Keratinocyte (primary cell): ENCODE data around the gene HOXB7.

Experiments
- CTCF ChIP-seq, 3 experiments: IDR thresholded peaks in 1 of 3; conservative IDR thresholded peaks in 1 of 3; optimal IDR thresholded peaks in 1 of 3; 2 replicates in 2 of 3; 3 replicates in 1 of 3; pipeline versions ENCODE3 to v1.5.1; 2011; ENCODE audit warnings: low read length in 3 of 3, mild to moderate bottlenecking in 3 of 3, moderate library complexity in 2 of 3, control low read depth in 1 of 3, inconsistent platforms in 1 of 3; ENCODE audit not compliant: insufficient read depth in 2 of 3; ENCODE audit errors: extremely low read depth in 1 of 3
- EZH2 ChIP-seq: IDR thresholded peaks from one replicate; pipeline ENCODE4 v1.6.1; 2012; ENCODE audit warnings: inconsistent platforms, mild to moderate bottlenecking, low read length, moderate library complexity

DNA sequence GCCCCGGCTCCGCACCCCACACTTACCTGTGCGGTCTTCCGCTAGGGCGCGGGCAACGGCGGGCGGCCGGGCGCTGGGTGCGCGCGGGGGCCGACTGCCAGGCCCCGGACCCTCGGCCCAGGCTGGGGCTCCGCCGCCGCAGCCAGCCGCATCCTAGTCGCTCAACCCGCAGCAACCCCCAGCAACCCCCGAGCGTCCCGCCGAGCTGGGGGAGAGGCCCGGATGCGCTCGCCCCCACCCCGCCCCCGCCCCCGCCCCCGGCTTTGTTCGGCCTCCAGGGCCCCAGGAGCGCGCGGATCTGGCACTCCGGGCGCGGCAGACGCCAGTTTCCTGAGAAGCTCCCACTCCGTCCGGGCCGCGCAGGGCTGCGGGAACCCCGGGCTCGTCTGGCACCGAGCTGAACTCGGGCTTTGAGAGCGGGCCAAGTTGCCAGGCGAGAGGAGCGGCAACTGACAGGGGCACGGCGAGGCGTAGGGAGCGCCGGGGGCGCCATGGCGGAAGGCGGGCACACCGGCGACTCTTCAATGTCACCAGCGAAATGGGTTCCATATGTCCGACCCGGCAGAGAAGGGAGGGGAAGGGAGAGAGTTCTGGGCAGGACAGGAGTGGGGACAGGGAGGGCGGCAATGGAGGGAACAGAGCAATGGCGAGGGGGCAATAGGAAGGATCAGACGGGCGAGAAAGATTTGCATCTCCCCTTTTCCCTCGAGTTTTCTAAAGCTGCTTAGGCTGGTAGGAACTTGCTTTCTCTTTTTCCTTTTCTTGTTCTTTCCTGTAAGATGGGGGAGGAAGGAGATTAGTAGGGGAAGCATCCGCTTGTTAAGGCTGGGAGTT is 46.4 kb downstream of the HOXB7 start:
- TF ChIP-seq CTCF (optimal IDR thresholded peaks at IDR 0.05 in 1 of 3, IDR thresholded peaks at IDR 0.05 in 1 of 3, conservative IDR thresholded peaks at IDR 0.05 in 1 of 3; ENCODE audit: extremely low read depth in 1 of 3, insufficient read depth in 2 of 3, low read length in 3 of 3) (no peak), EZH2 (peak; percentile 61)
